LNCAP (cell line): ENCODE data around the gene DOCK10.

Source experiments
- TF ChIP-seq, protein P1 (sequence below): fragments of 450-650 bp; IDR thresholded peaks from 2 replicates; pipeline ENCODE4 v1.5.1; 2017; ENCODE audit warnings: mild to moderate bottlenecking

The DOCK10 gene

DNA sequence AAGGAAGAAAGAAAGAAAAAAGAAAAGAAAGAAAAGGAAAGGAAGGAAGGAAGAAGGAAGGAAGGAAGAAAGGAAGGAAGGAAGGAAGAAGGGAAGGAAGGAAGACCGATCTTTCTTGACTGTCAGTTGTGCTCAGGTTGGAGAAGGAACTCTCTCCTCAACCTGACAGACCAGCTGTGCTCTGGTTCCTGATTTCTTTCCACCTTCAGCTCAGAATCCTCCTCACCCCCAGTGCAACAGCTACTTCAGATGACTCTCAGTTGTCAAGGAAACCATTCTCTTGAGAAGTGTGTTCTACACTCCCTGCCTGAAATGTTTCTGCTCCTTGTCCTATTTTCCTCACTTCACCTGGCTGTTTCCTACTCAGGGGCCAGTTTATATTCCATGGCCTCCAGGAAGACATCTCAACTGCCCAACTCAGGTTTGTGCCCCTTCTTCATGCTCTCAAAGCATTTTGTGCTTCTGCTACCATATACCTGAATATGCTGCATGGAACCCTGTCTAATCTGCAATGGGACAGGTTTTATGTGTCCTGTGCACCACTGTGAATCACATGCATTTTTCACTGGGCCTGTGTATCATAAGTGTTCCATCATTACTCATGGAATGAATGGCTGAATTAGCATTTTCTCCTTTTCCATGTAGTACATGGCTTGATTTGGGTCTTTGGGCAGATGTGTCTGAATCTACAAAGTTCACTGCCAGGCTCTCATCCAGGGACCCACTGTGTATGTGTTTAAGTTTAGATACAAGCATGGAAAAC, 32.8 kb upstream of the DOCK10 start:
- TF ChIP-seq, protein P1, sequence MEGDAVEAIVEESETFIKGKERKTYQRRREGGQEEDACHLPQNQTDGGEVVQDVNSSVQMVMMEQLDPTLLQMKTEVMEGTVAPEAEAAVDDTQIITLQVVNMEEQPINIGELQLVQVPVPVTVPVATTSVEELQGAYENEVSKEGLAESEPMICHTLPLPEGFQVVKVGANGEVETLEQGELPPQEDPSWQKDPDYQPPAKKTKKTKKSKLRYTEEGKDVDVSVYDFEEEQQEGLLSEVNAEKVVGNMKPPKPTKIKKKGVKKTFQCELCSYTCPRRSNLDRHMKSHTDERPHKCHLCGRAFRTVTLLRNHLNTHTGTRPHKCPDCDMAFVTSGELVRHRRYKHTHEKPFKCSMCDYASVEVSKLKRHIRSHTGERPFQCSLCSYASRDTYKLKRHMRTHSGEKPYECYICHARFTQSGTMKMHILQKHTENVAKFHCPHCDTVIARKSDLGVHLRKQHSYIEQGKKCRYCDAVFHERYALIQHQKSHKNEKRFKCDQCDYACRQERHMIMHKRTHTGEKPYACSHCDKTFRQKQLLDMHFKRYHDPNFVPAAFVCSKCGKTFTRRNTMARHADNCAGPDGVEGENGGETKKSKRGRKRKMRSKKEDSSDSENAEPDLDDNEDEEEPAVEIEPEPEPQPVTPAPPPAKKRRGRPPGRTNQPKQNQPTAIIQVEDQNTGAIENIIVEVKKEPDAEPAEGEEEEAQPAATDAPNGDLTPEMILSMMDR, result no peak

DNA sequence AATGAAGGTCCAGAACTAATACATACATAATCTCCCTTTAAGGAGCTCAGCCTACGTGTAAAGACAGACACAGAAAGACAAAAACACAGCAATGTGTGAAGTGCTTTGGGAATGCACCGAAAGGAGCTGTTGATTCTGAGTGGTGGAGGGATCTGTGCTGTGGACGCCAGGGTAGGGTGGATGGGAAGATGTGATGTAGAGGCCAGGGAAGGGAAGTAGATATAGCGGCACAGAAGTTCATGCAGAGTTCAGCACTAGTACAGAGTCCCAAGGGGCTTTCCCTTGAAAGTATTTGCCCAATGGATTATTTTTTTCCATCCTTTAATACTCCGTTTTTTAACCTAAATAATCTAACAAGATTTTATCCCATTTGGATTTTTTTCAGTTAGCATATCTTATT, 32.1 kb upstream of the DOCK10 start:
- TF ChIP-seq, protein P1, result no peak

DNA sequence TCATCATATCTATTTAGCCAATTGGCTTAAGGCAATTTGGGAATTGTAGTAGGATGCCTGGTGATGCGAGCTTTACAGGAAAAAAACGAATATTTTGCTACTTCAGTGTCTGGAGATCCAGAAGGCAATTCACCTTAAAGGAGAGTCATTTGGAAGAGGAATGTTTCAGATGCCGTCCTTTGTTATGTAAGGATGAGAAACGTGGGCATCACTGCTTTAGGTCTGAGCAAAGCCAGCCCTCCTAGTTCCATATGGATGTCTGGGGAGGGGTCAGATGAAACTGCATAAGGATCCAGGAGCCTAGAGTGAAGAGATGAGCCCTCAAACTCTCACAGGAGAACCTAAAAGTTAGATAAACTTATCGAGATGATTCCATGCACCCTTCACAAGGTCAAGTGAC, 30.9 kb upstream of the DOCK10 start:
- TF ChIP-seq, protein P1, result no peak

DNA sequence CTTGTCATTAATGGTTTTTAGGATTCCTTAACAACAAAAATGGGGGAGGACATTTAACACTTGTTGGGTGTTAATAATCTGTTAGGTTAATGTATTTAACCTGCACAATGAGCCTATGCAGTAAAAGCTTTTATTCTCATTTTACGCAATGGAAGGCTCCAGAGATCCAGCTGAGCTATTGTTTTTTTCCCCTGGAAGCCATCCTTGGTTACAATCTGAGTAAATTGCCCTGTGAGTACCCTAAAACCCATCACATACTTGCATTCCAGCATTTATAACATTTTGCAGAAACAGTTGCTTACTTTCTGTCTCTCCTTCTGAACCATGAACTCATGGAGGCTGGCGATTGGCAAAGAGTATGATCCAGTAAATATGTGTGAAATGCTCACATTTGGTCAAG, 30.2 kb upstream of the DOCK10 start:
- TF ChIP-seq, protein P1, result no peak

DNA sequence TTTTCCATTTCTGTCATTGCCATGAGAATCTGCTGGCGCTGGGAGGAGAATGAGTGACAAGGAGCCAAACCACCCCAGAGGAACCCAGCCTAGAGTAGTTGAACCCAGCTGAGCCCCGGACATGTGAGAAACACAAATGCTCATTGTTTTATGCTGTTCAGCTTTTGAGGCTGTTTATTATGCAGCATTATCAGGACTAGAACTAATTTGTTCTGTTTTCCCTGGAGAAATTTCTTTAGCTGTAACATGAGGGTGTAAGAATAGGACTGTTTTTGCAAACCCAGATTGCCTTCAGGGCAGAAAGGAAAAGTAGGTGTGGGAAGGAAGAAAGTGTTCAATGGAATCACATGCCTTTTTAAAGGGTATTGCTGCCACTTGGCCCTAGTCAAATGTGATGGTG, 28.5 kb upstream of the DOCK10 start:
- TF ChIP-seq, protein P1, result no peak

DNA sequence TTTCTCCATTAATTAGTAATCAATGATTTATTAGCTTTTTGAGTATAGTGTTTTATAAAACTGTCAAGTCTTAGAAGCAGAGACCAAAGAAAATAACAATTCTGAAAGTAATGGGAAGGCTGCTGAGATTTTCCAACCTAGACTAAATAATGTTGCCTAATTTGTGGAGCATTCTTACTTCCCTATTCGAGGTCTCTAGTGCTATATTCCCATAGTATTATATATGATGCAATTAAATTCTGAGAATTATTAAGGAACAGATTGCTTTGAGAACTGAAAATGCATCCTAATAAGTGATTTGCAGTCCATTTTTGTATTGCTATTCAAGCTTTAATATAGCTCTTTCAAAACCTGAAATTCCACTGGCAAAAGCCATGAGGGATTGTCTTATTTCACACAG, 27.7 kb upstream of the DOCK10 start:
- TF ChIP-seq, protein P1, result no peak

DNA sequence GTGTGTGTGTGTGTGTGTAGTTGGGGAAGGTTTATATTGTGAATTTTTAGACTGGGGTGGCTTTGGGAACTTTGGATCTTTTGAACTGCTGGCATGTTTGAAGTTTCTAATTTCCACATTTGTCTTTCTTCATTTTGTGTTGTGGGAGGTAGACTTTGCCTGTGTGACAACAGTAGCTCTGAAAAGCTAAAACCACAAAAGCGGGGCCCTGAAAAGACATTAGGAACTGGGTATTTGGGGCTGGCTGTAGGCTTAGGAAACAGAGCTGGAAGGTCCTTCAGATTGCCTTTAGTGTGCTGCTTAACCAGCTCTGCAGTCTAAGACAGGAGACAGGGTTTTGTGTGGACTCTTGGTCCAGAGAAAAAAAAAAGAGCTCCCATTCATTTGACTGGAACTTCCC, 27.2 kb upstream of the DOCK10 start:
- TF ChIP-seq, protein P1, result no peak

DNA sequence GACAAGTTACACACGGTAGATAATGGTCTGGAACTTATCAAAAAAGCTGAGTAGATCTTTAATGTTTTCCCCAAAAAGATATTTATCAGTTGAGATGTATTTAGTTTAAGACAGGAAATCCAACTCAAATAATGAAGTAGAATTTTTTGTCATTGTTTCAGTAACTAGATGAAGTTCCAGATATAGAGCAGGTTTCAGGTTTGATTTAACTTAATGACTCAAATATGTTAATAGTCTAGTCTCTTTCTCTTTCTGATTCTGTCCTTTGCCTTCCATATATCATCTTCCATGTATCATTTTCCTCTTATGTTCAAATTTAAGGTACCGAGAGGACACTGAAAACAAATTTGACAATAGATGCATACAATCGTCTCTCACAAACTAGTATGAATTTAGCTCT, 23.6 kb upstream of the DOCK10 start:
- TF ChIP-seq, protein P1, result no peak
